ENCODE results near the gene TAF8.

GRCh38 chr6:42100029-42100901 lies 49.9 kb downstream of the TAF8 start:
- TF ChIP-seq TAF1 (IDR thresholded peaks at IDR 0.05; ENCODE audit: low read depth) (no peak), FOXM1 (IDR thresholded peaks at IDR 0.05; ENCODE audit: borderline replicate concordance, low read depth) (no peak), CEBPB (IDR thresholded peaks at IDR 0.05) (no peak), NFIC (IDR thresholded peaks at IDR 0.05) (no peak), RAD21 (IDR thresholded peaks at IDR 0.05; ENCODE audit: low read depth) (no peak)
